Muscle layer of duodenum (tissue), 2 donors: ENCODE results near the gene CCDC85A.

Experiments used
- H3K27ac ChIP-seq: one replicate; pipeline ENCODE4 v1.7.0; 2013; ENCODE audit warnings: mild to moderate bottlenecking, low read length
- H3K27me3 ChIP-seq: one replicate; pipeline ENCODE4 v1.7.0; 2013; ENCODE audit warnings: low read depth, mild to moderate bottlenecking, control low read depth, low read length
- H3K36me3 ChIP-seq, 2 donors: one replicate each; pipeline ENCODE4 v1.7.0; 2013; ENCODE audit warnings: low read length in 2 of 2, control low read depth in 1 of 2, mild to moderate bottlenecking in 1 of 2; ENCODE audit not compliant: insufficient read depth in 2 of 2, control insufficient read depth in 1 of 2
- H3K4me1 ChIP-seq, 2 donors: one replicate each; pipeline ENCODE4 v1.7.0; 2013; ENCODE audit warnings: low read length in 2 of 2, mild to moderate bottlenecking in 2 of 2, control low read depth in 1 of 2, moderate library complexity in 1 of 2; ENCODE audit not compliant: insufficient read depth in 2 of 2, control insufficient read depth in 1 of 2
- H3K4me3 ChIP-seq, 2 donors: one replicate each; pipeline ENCODE4 v1.7.0; 2013; ENCODE audit warnings: low read length in 2 of 2, low read depth in 1 of 2, mild to moderate bottlenecking in 1 of 2
- H3K9me3 ChIP-seq, 2 donors: one replicate each; pipeline ENCODE4 v1.7.0; 2013; ENCODE audit warnings: low read length in 2 of 2, control low read depth in 1 of 2, mild to moderate bottlenecking in 1 of 2; ENCODE audit not compliant: control insufficient read depth in 1 of 2
- donor health status: healthy.

The CCDC85A gene

DNA sequence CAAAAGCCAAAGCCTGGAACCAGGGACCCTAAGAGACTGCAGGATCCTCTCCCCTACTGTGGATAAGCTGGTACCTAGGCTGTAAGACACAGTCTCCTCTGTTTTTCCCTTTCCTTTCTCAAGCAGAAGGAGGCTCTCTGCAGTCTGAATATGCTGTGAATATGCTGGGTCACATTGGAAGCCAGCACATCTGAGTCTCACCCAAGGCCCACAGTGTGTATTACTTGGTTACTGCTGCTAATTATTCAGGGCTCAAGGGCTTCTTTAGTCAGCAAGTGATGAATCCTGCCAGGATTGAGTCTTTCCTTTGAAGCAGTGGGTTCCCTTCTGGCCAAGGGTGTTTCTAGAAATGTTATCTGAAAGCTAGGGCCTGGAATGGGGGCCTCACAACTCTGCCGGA lies 60.7 kb downstream of the CCDC85A start:
- Histone ChIP-seq H3K36me3 (no peaks in the 10 kb centered on the region), H3K4me3 (no peak overlapping the region), H3K9me3 (peaks cover 0 to 5% of the 10 kb centered on the region in 2 donors), H3K27me3 (no peaks in the 10 kb centered on the region), H3K27ac (no peak overlapping the region), H3K4me1 (no peaks in the 10 kb centered on the region)

GRCh38 chr2:56244911-56245530 lies 61.2 kb downstream of the CCDC85A start:
- H3K36me3 ChIP-seq = no peaks in the 10 kb centered on the region
- no peak overlapping the region for H3K27ac ChIP-seq
- H3K27me3 ChIP-seq = no peaks in the 10 kb centered on the region

DNA sequence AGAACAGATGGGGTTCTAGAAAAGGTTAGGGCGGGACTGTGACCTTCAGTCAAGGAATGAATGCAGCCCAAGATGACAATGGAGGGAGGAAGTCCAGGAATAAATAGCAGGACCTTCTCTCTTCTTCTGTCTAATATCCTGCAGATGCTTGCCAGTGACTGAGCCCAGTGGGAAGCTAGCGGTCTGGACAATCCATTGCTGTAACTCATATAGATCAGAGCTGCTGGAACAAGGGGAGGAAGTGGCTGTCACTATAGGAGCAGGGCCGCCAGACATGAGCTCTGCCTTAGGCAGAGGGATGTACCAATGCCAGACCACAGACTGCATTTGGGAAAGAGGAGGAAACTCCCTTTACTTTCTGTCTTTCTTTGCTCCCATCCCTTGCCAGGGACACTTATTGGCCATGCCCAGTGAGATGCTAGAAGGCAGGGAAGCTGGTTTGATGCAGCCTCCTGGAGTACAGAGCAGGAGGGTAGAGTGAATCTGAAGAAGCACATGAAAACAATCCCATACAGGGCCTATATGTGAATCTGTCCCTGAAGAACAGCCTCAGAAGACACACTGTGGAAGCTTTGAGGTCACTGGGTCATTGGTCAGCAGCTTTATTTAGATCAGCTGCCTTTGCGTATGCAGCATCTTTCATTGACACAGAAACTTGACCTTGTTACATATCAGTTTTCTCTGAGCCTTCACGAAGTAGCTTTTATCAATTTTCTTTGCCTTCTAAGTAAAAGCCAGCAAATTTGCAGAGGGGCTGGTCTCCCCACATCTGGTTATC lies 65.4 kb downstream of the CCDC85A start:
- no peak overlapping the region for H3K27ac ChIP-seq
- H3K4me3 ChIP-seq = no peak overlapping the region
- no peaks in the 10 kb centered on the region for H3K27me3 ChIP-seq
- no peaks in the 10 kb centered on the region for H3K36me3 ChIP-seq
- no peaks in the 10 kb centered on the region for H3K4me1 ChIP-seq
- H3K9me3 ChIP-seq = no peaks in the 10 kb centered on the region

More at GRCh38 chr2:56244911-56245530, 61.2 kb downstream of the CCDC85A start:
- Histone ChIP-seq H3K4me3 (no peak overlapping the region), H3K4me1 (no peaks in the 10 kb centered on the region), H3K9me3 (peaks cover 0 to 4% of the 10 kb centered on the region in 2 donors)

- H3K4me3 ChIP-seq = no peak overlapping the region
- H3K27ac ChIP-seq = no peak overlapping the region
- no peaks in the 10 kb centered on the region for H3K9me3 ChIP-seq
Measured at GRCh38 chr2:56250153-56250729, 66.5 kb downstream of the CCDC85A start.

GRCh38 chr2:56260415-56260814 lies 76.6 kb downstream of the CCDC85A start:
- Histone ChIP-seq H3K4me3 (no peak overlapping the region), H3K9me3 (no peaks in the 10 kb centered on the region), H3K4me1 (no peaks in the 10 kb centered on the region), H3K27ac (no peak overlapping the region), H3K36me3 (no peaks in the 10 kb centered on the region), H3K27me3 (no peaks in the 10 kb centered on the region)

More at GRCh38 chr2:56250153-56250729, 66.5 kb downstream of the CCDC85A start:
- Histone ChIP-seq H3K36me3 (no peaks in the 10 kb centered on the region), H3K27me3 (no peaks in the 10 kb centered on the region), H3K4me1 (no peaks in the 10 kb centered on the region)

DNA sequence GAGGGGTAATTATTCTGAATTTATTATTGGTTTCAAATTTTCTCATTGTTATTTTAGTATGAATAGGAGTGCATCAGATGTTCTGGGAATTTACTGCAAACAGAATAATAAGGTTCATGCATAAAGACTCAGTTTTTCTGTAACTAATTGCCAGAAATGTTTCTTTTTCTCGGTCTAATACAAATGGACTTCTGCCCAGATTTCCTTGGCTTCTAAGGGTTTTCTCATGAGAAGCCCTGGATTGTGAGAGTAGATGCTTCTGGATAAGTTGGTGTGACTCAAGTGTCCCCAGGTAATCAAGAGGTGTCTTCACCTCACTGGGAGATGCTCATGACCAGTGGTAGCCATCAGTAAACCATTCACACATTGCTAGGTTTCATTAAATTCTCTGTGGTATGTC lies 78.5 kb downstream of the CCDC85A start:
- Histone ChIP-seq H3K27ac (no peak overlapping the region), H3K4me3 (no peak overlapping the region), H3K9me3 (no peaks in the 10 kb centered on the region), H3K27me3 (no peaks in the 10 kb centered on the region), H3K4me1 (no peaks in the 10 kb centered on the region), H3K36me3 (no peaks in the 10 kb centered on the region)

DNA sequence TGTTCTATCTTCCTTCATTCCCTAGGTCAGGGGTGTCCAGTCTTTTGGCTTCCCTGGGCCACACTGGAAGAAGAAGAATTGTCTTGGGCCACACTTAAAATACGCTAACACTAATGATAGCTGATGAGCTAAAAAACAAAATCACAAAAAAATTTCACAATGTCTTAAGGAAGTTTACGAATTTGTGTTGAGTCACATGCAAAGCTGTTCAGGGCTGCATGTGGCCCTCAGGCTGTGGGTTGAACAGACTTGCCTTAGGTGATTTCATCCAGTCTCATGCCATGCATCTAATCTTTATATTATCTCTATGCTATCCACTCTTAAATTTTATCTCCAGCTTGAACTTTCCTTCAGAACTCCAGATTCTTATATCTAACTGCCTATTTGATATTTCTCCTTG lies 80.1 kb downstream of the CCDC85A start:
- H3K9me3 ChIP-seq = no peaks in the 10 kb centered on the region
- no peaks in the 10 kb centered on the region for H3K4me1 ChIP-seq
- H3K27ac ChIP-seq = no peak overlapping the region
- no peak overlapping the region for H3K4me3 ChIP-seq
- H3K27me3 ChIP-seq = no peaks in the 10 kb centered on the region
- H3K36me3 ChIP-seq = no peaks in the 10 kb centered on the region

DNA sequence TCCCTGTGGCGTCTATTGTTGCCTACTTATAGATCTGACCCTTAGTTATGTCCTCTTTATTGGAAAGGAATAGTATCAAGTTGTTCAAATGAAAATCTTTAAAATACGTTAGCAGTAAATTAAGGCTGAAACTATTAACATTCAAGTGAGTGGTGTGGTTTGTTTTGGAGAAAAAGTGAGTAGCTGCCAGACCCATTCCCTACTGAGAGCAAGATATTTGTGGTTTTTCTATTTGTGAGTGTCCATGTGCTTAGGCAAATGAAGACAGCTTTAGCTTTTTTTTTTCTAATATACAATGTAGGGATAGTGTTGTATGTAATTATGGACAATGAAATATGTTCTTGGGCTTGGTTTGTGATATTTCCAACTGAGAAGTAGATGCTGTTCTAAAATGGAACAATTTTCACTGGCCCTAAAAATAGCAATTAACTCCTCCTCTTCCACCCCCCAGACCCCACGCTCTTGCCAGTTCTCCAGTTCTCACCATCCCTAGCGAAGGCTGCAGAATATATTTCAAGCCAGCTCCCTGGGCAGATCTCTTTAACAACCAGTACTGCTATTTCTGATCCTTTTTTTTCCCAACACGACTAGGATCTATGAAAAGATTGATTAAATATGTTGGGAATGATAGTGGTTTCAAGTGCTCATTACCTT lies 83.1 kb downstream of the CCDC85A start:
- no peaks in the 10 kb centered on the region for H3K36me3 ChIP-seq
- no peaks in the 10 kb centered on the region for H3K9me3 ChIP-seq
- H3K27ac ChIP-seq = no peak overlapping the region
- no peak overlapping the region for H3K4me3 ChIP-seq
- no peaks in the 10 kb centered on the region for H3K27me3 ChIP-seq
- no peaks in the 10 kb centered on the region for H3K4me1 ChIP-seq

- H3K4me1 ChIP-seq = no peaks in the 10 kb centered on the region
- H3K27ac ChIP-seq = no peak overlapping the region
- no peaks in the 10 kb centered on the region for H3K9me3 ChIP-seq
- no peaks in the 10 kb centered on the region for H3K36me3 ChIP-seq
- no peak overlapping the region for H3K4me3 ChIP-seq
- H3K27me3 ChIP-seq = no peaks in the 10 kb centered on the region
Measured at GRCh38 chr2:56267415-56267788, 83.6 kb downstream of the CCDC85A start.

DNA sequence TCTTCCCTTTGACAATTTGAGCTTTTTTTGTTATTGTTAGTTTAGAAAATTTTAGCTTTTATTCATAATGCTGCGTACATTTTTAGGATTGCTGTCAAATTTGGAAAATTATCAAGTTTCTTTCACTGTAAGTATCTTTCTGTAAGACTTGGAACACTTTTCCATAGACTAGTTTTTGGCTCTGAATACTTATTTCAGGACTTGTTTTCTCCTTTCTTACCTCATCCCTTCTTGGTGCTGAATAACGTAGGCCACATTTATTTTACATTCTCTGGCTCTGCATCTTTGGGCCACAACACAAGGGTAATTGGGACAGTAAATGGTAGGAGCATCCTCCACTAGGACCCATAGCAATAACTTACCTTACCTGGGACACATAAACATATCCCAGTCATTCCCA lies 85.1 kb downstream of the CCDC85A start:
- no peak overlapping the region for H3K27ac ChIP-seq
- no peaks in the 10 kb centered on the region for H3K27me3 ChIP-seq
- no peaks in the 10 kb centered on the region for H3K4me1 ChIP-seq
- no peaks in the 10 kb centered on the region for H3K36me3 ChIP-seq
- no peak overlapping the region for H3K4me3 ChIP-seq
- no peaks in the 10 kb centered on the region for H3K9me3 ChIP-seq

GRCh38 chr2:56271275-56271674 lies 87.5 kb downstream of the CCDC85A start:
- Histone ChIP-seq H3K36me3 (no peaks in the 10 kb centered on the region), H3K4me1 (no peaks in the 10 kb centered on the region)

More at GRCh38 chr2:56271275-56271674, 87.5 kb downstream of the CCDC85A start:
- Histone ChIP-seq H3K27me3 (no peaks in the 10 kb centered on the region), H3K4me3 (no peak overlapping the region), H3K9me3 (no peaks in the 10 kb centered on the region), H3K27ac (no peak overlapping the region)
